Measurements from ENCODE around the gene DSCAM. TPM values are rescaled to one million over a fixed set of nuclear protein-coding genes. Genes with fewer than 3 reads are reported as not detected.

Gene DSCAM
- total RNA-seq, 1 experiment from 2014 or later = not detected

- Histone ChIP-seq H3K9me3 (no peaks in the 10 kb centered on the region), H3K27me3 (peaks cover 5% of the 10 kb centered on the region; the same call in 1 of the 2 replicates), H3K36me3 (no peaks in the 10 kb centered on the region), H3K4me3 (no peak overlapping the region)
- no peak for DNase-seq
These were observed 330.6 kb downstream of the DSCAM start for GRCh38 chr21:40516335-40516734.

- H3K4me3 ChIP-seq = no peak overlapping the region
- DNase-seq = no peak
- peaks cover 5% of the 10 kb centered on the region; the same call in 1 of the 2 replicates for H3K27me3 ChIP-seq
- H3K36me3 ChIP-seq = no peaks in the 10 kb centered on the region
- no peaks in the 10 kb centered on the region for H3K9me3 ChIP-seq
These were observed 334.4 kb downstream of the DSCAM start for GRCh38 chr21:40512590-40512989.

- H3K27me3 ChIP-seq = peaks cover 3% of the 10 kb centered on the region; the same call in 1 of the 2 replicates
- H3K36me3 ChIP-seq = no peaks in the 10 kb centered on the region
- no peaks in the 10 kb centered on the region for H3K9me3 ChIP-seq
- no peak overlapping the region for H3K4me3 ChIP-seq
- no peak for DNase-seq
These were observed 339.0 kb downstream of the DSCAM start for GRCh38 chr21:40507978-40508377.

GRCh38 chr21:40505681-40506080, 341.3 kb downstream of the DSCAM start:
- no peak for DNase-seq
- Histone ChIP-seq H3K27me3 (peaks cover 3% of the 10 kb centered on the region; the same call in 1 of the 2 replicates), H3K36me3 (no peaks in the 10 kb centered on the region), H3K9me3 (no peaks in the 10 kb centered on the region), H3K4me3 (no peak overlapping the region)

GRCh38 chr21:40505244-40505643, 341.7 kb downstream of the DSCAM start:
- peaks cover 3% of the 10 kb centered on the region; the same call in 1 of the 2 replicates for H3K27me3 ChIP-seq
- no peak overlapping the region for H3K4me3 ChIP-seq
- DNase-seq = no peak
- H3K36me3 ChIP-seq = no peaks in the 10 kb centered on the region
- H3K9me3 ChIP-seq = no peaks in the 10 kb centered on the region

- H3K9me3 ChIP-seq = no peaks in the 10 kb centered on the region
- no peak overlapping the region for H3K4me3 ChIP-seq
- peaks cover 3% of the 10 kb centered on the region; the same call in 1 of the 2 replicates for H3K27me3 ChIP-seq
- no peak for DNase-seq
- no peaks in the 10 kb centered on the region for H3K36me3 ChIP-seq
These were observed 342.1 kb downstream of the DSCAM start for GRCh38 chr21:40504825-40505224.

- Histone ChIP-seq H3K9me3 (0 out of 2 replicates have a peak, but pooled peaks cover 5% of the 10 kb centered on the region), H3K36me3 (no peaks in the 10 kb centered on the region), H3K27me3 (no peaks in the 10 kb centered on the region), H3K4me3 (no peak overlapping the region)
- DNase-seq = no peak
These were observed 350.8 kb downstream of the DSCAM start for GRCh38 chr21:40496116-40496515.

GRCh38 chr21:40490408-40490807, 356.6 kb downstream of the DSCAM start:
- Histone ChIP-seq H3K9me3 (0 out of 2 replicates have a peak, but pooled peaks cover 5% of the 10 kb centered on the region), H3K4me3 (no peak overlapping the region), H3K36me3 (no peaks in the 10 kb centered on the region), H3K27me3 (no peaks in the 10 kb centered on the region)
- no peak for DNase-seq

GRCh38 chr21:40489001-40489400, 358.0 kb downstream of the DSCAM start:
- Histone ChIP-seq H3K36me3 (no peaks in the 10 kb centered on the region), H3K4me3 (no peak overlapping the region), H3K9me3 (0 out of 2 replicates have a peak, but pooled peaks cover 5% of the 10 kb centered on the region), H3K27me3 (no peaks in the 10 kb centered on the region; the same call in 1 of the 2 replicates)
- no peak for DNase-seq

GRCh38 chr21:40481764-40482163, 365.2 kb downstream of the DSCAM start:
- H3K27me3 ChIP-seq = no peaks in the 10 kb centered on the region; the same call in 1 of the 2 replicates
- no peak overlapping the region for H3K4me3 ChIP-seq
- H3K9me3 ChIP-seq = no peaks in the 10 kb centered on the region
- H3K36me3 ChIP-seq = no peaks in the 10 kb centered on the region
- DNase-seq = no peak

- H3K4me3 ChIP-seq = no peak overlapping the region
These were observed 372.4 kb downstream of the DSCAM start for GRCh38 chr21:40474513-40474912.

GRCh38 chr21:40472013-40472412, 374.9 kb downstream of the DSCAM start:
- Histone ChIP-seq H3K4me3 (no peak overlapping the region), H3K27me3 (peaks cover 14% of the 10 kb centered on the region), H3K9me3 (no peaks in the 10 kb centered on the region), H3K36me3 (no peaks in the 10 kb centered on the region)
- DNase-seq = no peak

More at GRCh38 chr21:40474513-40474912, 372.4 kb downstream of the DSCAM start:
- Histone ChIP-seq H3K27me3 (peaks cover 10% of the 10 kb centered on the region), H3K9me3 (no peaks in the 10 kb centered on the region), H3K36me3 (no peaks in the 10 kb centered on the region)
- no peak for DNase-seq

- peaks cover 14% of the 10 kb centered on the region for H3K27me3 ChIP-seq
- no peak for DNase-seq
- no peaks in the 10 kb centered on the region for H3K9me3 ChIP-seq
- H3K4me3 ChIP-seq = no peak overlapping the region
- no peaks in the 10 kb centered on the region for H3K36me3 ChIP-seq
These were observed 375.9 kb downstream of the DSCAM start for GRCh38 chr21:40471103-40471502.

- Histone ChIP-seq H3K36me3 (no peaks in the 10 kb centered on the region), H3K9me3 (no peaks in the 10 kb centered on the region), H3K4me3 (no peak overlapping the region), H3K27me3 (peaks cover 14% of the 10 kb centered on the region)
- no peak for DNase-seq
These were observed 380.0 kb downstream of the DSCAM start for GRCh38 chr21:40466893-40467483.

- no peak for DNase-seq
- Histone ChIP-seq H3K4me3 (no peak overlapping the region), H3K27me3 (peaks cover 12% of the 10 kb centered on the region), H3K36me3 (no peaks in the 10 kb centered on the region), H3K9me3 (no peaks in the 10 kb centered on the region)
These were observed 381.6 kb downstream of the DSCAM start for GRCh38 chr21:40465382-40465781.

GRCh38 chr21:40463176-40463575, 383.8 kb downstream of the DSCAM start:
- H3K36me3 ChIP-seq = no peaks in the 10 kb centered on the region
- no peak for DNase-seq
- H3K4me3 ChIP-seq = no peak overlapping the region
- peaks cover 11% of the 10 kb centered on the region for H3K27me3 ChIP-seq
- no peaks in the 10 kb centered on the region for H3K9me3 ChIP-seq

- H3K9me3 ChIP-seq = no peaks in the 10 kb centered on the region
- H3K4me3 ChIP-seq = no peak overlapping the region
- H3K36me3 ChIP-seq = no peaks in the 10 kb centered on the region
- DNase-seq = no peak
- H3K27me3 ChIP-seq = peaks cover 9% of the 10 kb centered on the region
These were observed 385.9 kb downstream of the DSCAM start for GRCh38 chr21:40461008-40461407.

GRCh38 chr21:40457741-40458140, 389.2 kb downstream of the DSCAM start:
- Histone ChIP-seq H3K4me3 (no peak overlapping the region), H3K9me3 (no peaks in the 10 kb centered on the region), H3K27me3 (peaks cover 9% of the 10 kb centered on the region), H3K36me3 (no peaks in the 10 kb centered on the region)
- no peak for DNase-seq

All from MG63 (cell line).